Measurements from ENCODE around the gene GRAMD2B.

DNA sequence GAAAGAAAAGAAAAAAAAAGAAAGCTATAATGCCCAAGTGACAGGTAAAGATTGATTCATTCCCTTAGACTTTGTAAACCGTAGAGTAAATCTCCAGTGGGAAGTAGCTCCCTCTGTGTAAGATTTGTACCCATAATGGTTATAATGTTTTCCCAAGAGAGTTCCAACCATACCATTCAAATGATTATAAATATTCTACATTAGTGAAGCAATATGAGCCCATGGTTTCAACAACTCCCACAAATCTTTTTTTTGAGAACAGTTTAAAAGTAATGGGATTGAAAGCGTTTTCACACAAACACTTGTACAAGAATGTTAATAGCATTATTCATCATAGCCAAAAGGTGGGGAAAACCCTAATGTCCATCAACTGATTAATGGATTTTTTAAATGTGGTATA, 58.0 kb downstream of the GRAMD2B start:
- TF ChIP-seq, protein P1, sequence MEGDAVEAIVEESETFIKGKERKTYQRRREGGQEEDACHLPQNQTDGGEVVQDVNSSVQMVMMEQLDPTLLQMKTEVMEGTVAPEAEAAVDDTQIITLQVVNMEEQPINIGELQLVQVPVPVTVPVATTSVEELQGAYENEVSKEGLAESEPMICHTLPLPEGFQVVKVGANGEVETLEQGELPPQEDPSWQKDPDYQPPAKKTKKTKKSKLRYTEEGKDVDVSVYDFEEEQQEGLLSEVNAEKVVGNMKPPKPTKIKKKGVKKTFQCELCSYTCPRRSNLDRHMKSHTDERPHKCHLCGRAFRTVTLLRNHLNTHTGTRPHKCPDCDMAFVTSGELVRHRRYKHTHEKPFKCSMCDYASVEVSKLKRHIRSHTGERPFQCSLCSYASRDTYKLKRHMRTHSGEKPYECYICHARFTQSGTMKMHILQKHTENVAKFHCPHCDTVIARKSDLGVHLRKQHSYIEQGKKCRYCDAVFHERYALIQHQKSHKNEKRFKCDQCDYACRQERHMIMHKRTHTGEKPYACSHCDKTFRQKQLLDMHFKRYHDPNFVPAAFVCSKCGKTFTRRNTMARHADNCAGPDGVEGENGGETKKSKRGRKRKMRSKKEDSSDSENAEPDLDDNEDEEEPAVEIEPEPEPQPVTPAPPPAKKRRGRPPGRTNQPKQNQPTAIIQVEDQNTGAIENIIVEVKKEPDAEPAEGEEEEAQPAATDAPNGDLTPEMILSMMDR (IDR thresholded peaks at IDR 0.05): no peak
- TF ChIP-seq POLR2A (IDR thresholded peaks at IDR 0.05): no peak
- TF ChIP-seq EP300 (IDR thresholded peaks at IDR 0.05): no peak
